Natural killer cell treated with Interleukin-12 subunit alpha and Interleukin-12 subunit beta and Interleukin-15 and Interleukin-18, amount 100 ng/mL, for 72 hours (primary cell): Measurements from ENCODE around the gene NSMCE1. TPM values are rescaled to one million over a fixed set of nuclear protein-coding genes. Genes with fewer than 3 reads are reported as not detected.
"Not testable (repeated sequence)": the region's sequence is repeated elsewhere in the genome, so short reads cannot be mapped to it uniquely, and the experiment has no call there.

ENCODE experiments used
- ATAC-seq, 2 donors: fragments of 150-1000 bp; cut with Tn5 transposase in 1 of 2; sonication (Bioruptor Pico), chemical (Tn5 transposase) in 1 of 2; 2 replicates each; pipeline ENCODE4 v1.10.0; 2021
- DNase-seq: peaks from one replicate; pipeline ENCODE4 v3.0.0; 2022; ENCODE audit warnings: low spot score
- H3K27ac Mint-ChIP-seq, 2 donors: 1 replicate in 1 of 2; 2 replicates in 1 of 2; pipeline ENCODE4 v1.8.0; 2022; ENCODE audit warnings: mixed read lengths in 2 of 2, mild to moderate bottlenecking in 1 of 2, moderate library complexity in 1 of 2
- H3K27me3 Mint-ChIP-seq, 2 donors: 1 replicate in 1 of 2; 2 replicates in 1 of 2; pipeline ENCODE4 v1.8.0; 2022; ENCODE audit warnings: mixed read lengths in 2 of 2
- H3K36me3 Mint-ChIP-seq: one replicate; pipeline ENCODE4 v1.8.0; 2022; ENCODE audit warnings: mixed read lengths
- H3K4me1 Mint-ChIP-seq, 2 donors: 1 replicate in 1 of 2; 2 replicates in 1 of 2; pipeline ENCODE4 v1.8.0; 2022; ENCODE audit warnings: low read depth in 2 of 2, mixed read lengths in 2 of 2, mild to moderate bottlenecking in 1 of 2
- H3K4me3 Mint-ChIP-seq: one replicate; pipeline ENCODE4 v1.8.0; 2022; ENCODE audit warnings: mixed read lengths
- H3K9me3 Mint-ChIP-seq: 2 replicates; pipeline ENCODE4 v1.8.0; 2022; ENCODE audit warnings: mixed read lengths
- total RNA-seq, 2 donors: library from RNA; stranded (reverse); gene quantifications; one replicate each; pipeline ENCODE4 v1.2.3, GENCODE V29; 2022

NSMCE1 gene
- total RNA-seq, 2 donors from 2014 or later, result 37.7 to 50.4 TPM

- not testable (repeated sequence) for H3K4me3 Mint-ChIP-seq, ATAC-seq
These were observed 4.1 kb upstream of the NSMCE1 start for GRCh38 chr16:27272697-27273096.

GRCh38 chr16:27272076-27272475 is 3.5 kb upstream of the NSMCE1 start:
- Mint-ChIP-seq H3K27ac (peak overlapping the region; percentile 15 to 52), H3K9me3 (no peaks in the 10 kb centered on the region), H3K4me1 (peaks cover 27 to 31% of the 10 kb centered on the region in 2 donors), H3K4me3 (no peak overlapping the region), H3K27me3 (no peaks in the 10 kb centered on the region), H3K36me3 (no peaks in the 10 kb centered on the region)
- ATAC-seq (no peak), DNase-seq (no peak)

More at GRCh38 chr16:27272697-27273096, 4.1 kb upstream of the NSMCE1 start:
- H3K9me3 Mint-ChIP-seq, DNase-seq, H3K36me3 Mint-ChIP-seq, H3K27me3 Mint-ChIP-seq: not testable (repeated sequence)
- Mint-ChIP-seq H3K4me1 (peaks cover 27% of the 10 kb centered on the region in 2 donors), H3K27ac (peak overlapping the region; percentile 52 to 62)

DNA sequence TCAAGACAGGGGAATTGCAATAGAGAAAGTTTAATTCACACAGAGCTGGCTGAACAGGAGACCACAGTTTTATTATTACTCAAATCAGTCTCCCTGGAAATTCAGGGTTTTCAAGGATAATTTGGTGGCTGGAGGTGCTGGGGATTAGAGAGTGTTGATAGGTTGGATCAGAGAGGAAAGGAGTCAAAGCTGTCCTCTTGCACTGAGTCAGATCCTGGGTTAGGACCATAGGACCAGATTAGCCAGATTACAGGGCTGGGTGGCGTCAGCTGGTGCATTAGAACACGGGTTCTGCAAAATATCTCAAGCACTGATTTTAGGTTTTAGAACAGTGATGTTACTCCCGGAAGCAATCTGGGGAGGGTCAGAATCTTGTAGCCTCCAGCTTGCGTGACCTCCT is 1.8 kb upstream of the NSMCE1 start:
- DNase-seq (no peak), ATAC-seq (no peak)
- H3K4me1 Mint-ChIP-seq, result peaks cover 35 to 38% of the 10 kb centered on the region in 2 donors
- H3K27ac Mint-ChIP-seq, result no peak overlapping the region
- H3K36me3 Mint-ChIP-seq, result no peaks in the 10 kb centered on the region
- no peaks in the 10 kb centered on the region for H3K9me3 Mint-ChIP-seq
- H3K27me3 Mint-ChIP-seq, result no peaks in the 10 kb centered on the region
- H3K4me3 Mint-ChIP-seq, result no peak overlapping the region

DNA sequence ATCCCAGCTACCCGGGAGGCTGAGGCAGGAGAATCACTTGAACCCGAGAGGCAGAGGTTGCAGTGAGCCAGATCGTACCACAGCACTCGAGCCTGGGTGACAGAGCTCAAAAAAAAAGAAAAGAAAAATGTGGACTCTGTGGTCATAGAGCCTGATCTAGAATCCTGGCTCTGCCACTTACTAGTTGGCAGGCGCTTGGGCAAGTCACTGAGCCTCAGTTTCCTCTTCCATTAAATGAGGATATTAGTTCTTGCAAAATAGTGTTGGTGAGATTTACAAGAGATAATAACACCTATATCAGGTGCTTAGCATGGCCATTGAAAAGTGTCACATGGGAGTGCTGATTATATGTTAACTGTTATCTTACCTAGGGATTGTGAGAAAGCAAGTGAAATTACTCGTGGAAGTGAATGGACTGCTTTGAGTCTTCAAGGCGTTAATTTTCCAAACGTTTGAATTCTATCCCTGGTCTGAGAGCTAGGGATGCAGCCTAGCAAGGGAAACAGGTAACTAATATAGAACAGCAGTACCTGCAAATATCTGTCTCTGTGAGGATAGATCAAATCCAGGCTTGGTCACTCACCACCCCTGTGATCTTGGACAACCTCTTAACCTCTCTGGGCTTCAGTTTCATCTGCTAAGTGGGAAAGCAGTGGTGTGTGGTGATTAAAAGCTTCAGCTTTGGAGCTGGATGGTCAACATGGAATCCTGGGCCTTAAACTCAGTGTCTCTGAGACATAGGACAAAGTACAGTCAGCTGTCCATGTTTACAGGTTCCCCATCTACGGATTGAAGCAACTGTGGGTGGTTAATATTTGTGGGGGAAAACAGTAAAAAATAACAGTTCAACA is 953 bp upstream of the NSMCE1 start:
- Mint-ChIP-seq H3K27ac (peak overlapping the region; percentile 90 to 98), H3K4me1 (peaks cover 36 to 38% of the 10 kb centered on the region in 2 donors), H3K4me3 (peak overlapping the region; percentile 90), H3K27me3 (no peaks in the 10 kb centered on the region), H3K9me3 (no peaks in the 10 kb centered on the region), H3K36me3 (no peaks in the 10 kb centered on the region)
- DNase-seq, result no peak
- no peak for ATAC-seq

GRCh38 chr16:27267037-27267677 is 1.4 kb downstream of the NSMCE1 start:
- H3K27ac Mint-ChIP-seq, result peak overlapping the region; percentile 90 to 98
- H3K9me3 Mint-ChIP-seq, result no peaks in the 10 kb centered on the region
- peak overlapping the region; percentile 90 for H3K4me3 Mint-ChIP-seq
- no peak for ATAC-seq
- no peaks in the 10 kb centered on the region for H3K27me3 Mint-ChIP-seq
- peaks cover 33 to 35% of the 10 kb centered on the region in 2 donors for H3K4me1 Mint-ChIP-seq
- H3K36me3 Mint-ChIP-seq, result peaks cover 11% of the 10 kb centered on the region
- DNase-seq, result no peak

- no peak overlapping the region for H3K4me3 Mint-ChIP-seq
- ATAC-seq, result no peak
- H3K36me3 Mint-ChIP-seq, result peaks cover 11% of the 10 kb centered on the region
- H3K4me1 Mint-ChIP-seq, result peaks cover 31 to 34% of the 10 kb centered on the region in 2 donors
- peak overlapping the region in 1 of 2 donors; percentile 37 for H3K27ac Mint-ChIP-seq
- H3K27me3 Mint-ChIP-seq, result no peaks in the 10 kb centered on the region
- H3K9me3 Mint-ChIP-seq, result no peaks in the 10 kb centered on the region
- no peak for DNase-seq
These were observed 2.6 kb downstream of the NSMCE1 start for GRCh38 chr16:27265982-27266381.

GRCh38 chr16:27264151-27264550 is 4.4 kb downstream of the NSMCE1 start:
- no peak overlapping the region for H3K4me3 Mint-ChIP-seq
- peaks cover 11% of the 10 kb centered on the region for H3K36me3 Mint-ChIP-seq
- no peaks in the 10 kb centered on the region for H3K27me3 Mint-ChIP-seq
- H3K4me1 Mint-ChIP-seq, result peaks cover 23 to 31% of the 10 kb centered on the region in 2 donors
- no peaks in the 10 kb centered on the region for H3K9me3 Mint-ChIP-seq
- ATAC-seq (no peak), DNase-seq (no peak)
- H3K27ac Mint-ChIP-seq, result peak overlapping the region in 1 of 2 donors; percentile 65

GRCh38 chr16:27262904-27263423 is 5.6 kb downstream of the NSMCE1 start:
- H3K27me3 Mint-ChIP-seq, H3K4me3 Mint-ChIP-seq, ATAC-seq, H3K9me3 Mint-ChIP-seq, DNase-seq, H3K27ac Mint-ChIP-seq: not testable (repeated sequence)
- H3K36me3 Mint-ChIP-seq, result peaks cover 11% of the 10 kb centered on the region
- H3K4me1 Mint-ChIP-seq, result peaks cover 23 to 30% of the 10 kb centered on the region in 2 donors

DNA sequence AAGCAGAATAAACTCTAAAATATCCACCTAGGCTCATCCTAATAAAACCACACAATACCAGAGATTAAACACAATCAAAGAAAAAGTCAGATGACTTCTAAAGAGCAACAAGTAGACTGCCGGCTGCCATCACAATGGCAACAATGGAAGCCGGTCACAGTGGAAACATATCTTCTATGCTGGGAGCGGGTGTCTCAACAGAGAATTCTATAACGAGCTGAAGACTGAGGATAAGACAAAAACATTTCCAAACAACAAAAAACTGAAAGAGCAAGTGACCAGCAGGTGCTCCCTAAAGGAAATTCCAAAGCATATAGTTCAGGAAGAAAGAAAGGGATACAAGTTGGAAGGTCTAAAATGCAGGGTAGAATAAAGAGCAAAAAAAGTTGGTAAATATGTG is 8.9 kb downstream of the NSMCE1 start:
- peaks cover 21 to 32% of the 10 kb centered on the region in 2 donors for H3K4me1 Mint-ChIP-seq

GRCh38 chr16:27258241-27258734 is 10.3 kb downstream of the NSMCE1 start:
- ATAC-seq (no peak), DNase-seq (no peak)
- Mint-ChIP-seq H3K27ac (no peak overlapping the region), H3K4me3 (no peak overlapping the region), H3K9me3 (no peaks in the 10 kb centered on the region), H3K4me1 (peaks cover 33 to 43% of the 10 kb centered on the region in 2 donors), H3K27me3 (no peaks in the 10 kb centered on the region), H3K36me3 (peaks cover 21% of the 10 kb centered on the region)

More for the DNA sequence above, 8.9 kb downstream of the NSMCE1 start:
- no peaks in the 10 kb centered on the region for H3K9me3 Mint-ChIP-seq
- peaks cover 21% of the 10 kb centered on the region for H3K36me3 Mint-ChIP-seq
- peak overlapping the region in 1 of 2 donors; percentile 5 for H3K27ac Mint-ChIP-seq
- H3K27me3 Mint-ChIP-seq, result no peaks in the 10 kb centered on the region
- DNase-seq (no peak), ATAC-seq (no peak)
- H3K4me3 Mint-ChIP-seq, result no peak overlapping the region

- Mint-ChIP-seq H3K36me3 (peaks cover 11% of the 10 kb centered on the region), H3K27me3 (no peaks in the 10 kb centered on the region), H3K9me3 (no peaks in the 10 kb centered on the region), H3K4me3 (no peak overlapping the region), H3K27ac (no peak overlapping the region), H3K4me1 (peaks cover 27 to 40% of the 10 kb centered on the region in 2 donors)
- no peak for ATAC-seq
- DNase-seq, result no peak
These were observed 11.3 kb downstream of the NSMCE1 start for GRCh38 chr16:27257271-27257670.

- ATAC-seq (no peak), DNase-seq (no peak)
- Mint-ChIP-seq H3K27ac (no peak overlapping the region), H3K9me3 (no peaks in the 10 kb centered on the region), H3K27me3 (no peaks in the 10 kb centered on the region), H3K36me3 (peaks cover 11% of the 10 kb centered on the region), H3K4me1 (peaks cover 25 to 40% of the 10 kb centered on the region in 2 donors), H3K4me3 (no peak overlapping the region)
These were observed 11.7 kb downstream of the NSMCE1 start for GRCh38 chr16:27256861-27257260.

DNA sequence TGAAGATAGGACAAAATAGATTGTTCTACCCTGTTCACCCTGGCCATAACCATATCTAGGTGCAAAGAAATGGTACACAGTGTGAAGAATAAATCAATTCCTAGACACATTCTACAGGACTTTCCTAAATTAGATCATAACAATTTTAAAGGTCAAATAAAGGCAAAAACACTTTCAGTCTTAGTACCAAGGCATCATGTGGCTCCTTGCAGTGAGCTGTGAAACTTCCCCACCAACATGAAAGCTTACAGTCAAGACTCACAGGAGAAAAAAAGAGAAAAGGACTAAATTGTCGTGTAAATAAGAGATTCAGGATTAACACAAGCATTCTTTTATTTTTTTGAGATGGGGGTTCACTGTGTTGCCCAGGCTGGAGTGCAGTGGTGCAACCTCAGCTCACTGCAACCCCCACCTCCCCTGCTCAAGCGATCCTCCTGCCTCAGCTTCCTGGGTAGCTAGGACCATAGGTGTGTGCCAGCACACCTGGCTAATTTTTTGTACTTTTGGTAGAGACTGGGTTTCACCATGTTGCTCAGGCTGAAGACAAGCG is 14.2 kb downstream of the NSMCE1 start:
- H3K9me3 Mint-ChIP-seq, result no peaks in the 10 kb centered on the region
- no peaks in the 10 kb centered on the region for H3K27me3 Mint-ChIP-seq
- peaks cover 11% of the 10 kb centered on the region for H3K36me3 Mint-ChIP-seq
- peak overlapping the region; percentile 74 to 88 for H3K27ac Mint-ChIP-seq
- peak overlapping the region; percentile 72 for H3K4me3 Mint-ChIP-seq
- DNase-seq, result no peak
- H3K4me1 Mint-ChIP-seq, result peaks cover 25 to 52% of the 10 kb centered on the region in 2 donors
- ATAC-seq, result peak; percentile 79 to 91
